PFSK-1 (cell line): ENCODE results near the gene SERPINA10. TPM values are rescaled to one million over a fixed set of nuclear protein-coding genes. Genes with fewer than 3 reads are reported as not detected.

Experiments used
- FOXP2 ChIP-seq: optimal IDR thresholded peaks from 2 replicates; pipeline ENCODE3; 2011; ENCODE audit warnings: borderline replicate concordance, control low read depth, inconsistent platforms; ENCODE audit not compliant: insufficient read depth; ENCODE audit errors: extremely low read length, extremely low read depth
- POLR2AphosphoS5 ChIP-seq: IDR thresholded peaks from 2 replicates; pipeline ENCODE4 v1.6.1; 2012; ENCODE audit warnings: low read depth, mild to moderate bottlenecking, control low read depth, low read length, moderate library complexity
- SIN3A ChIP-seq: IDR thresholded peaks from 2 replicates; pipeline ENCODE4 v1.6.1; 2012; ENCODE audit warnings: mild to moderate bottlenecking, low read length, moderate library complexity, borderline replicate concordance; ENCODE audit not compliant: insufficient read depth
- TAF1 ChIP-seq: IDR thresholded peaks from 2 replicates; pipeline ENCODE4 v1.6.1; 2012; ENCODE audit warnings: low read length, control low read depth, borderline replicate concordance; ENCODE audit not compliant: insufficient read depth
- polyA plus RNA-seq: library from polyadenylated mRNA; unstranded; fragments of >200 nt; gene quantifications from one replicate; pipeline ENCODE4 v1.2.1, GENCODE V29; 2012; ENCODE audit warnings: low read depth, missing spikeins; ENCODE audit not compliant: insufficient read length
- TF ChIP-seq, protein P1 (sequence below), 2 experiments: IDR thresholded peaks; 2 replicates each; pipeline versions ENCODE4 v1.6.1 to v1.8.0; 2011 to 2012; ENCODE audit warnings: low read depth in 2 of 2, low read length in 2 of 2, control low read depth in 1 of 2, inconsistent platforms in 1 of 2, mild to moderate bottlenecking in 1 of 2, moderate library complexity in 1 of 2; ENCODE audit not compliant: insufficient read depth in 1 of 2

Gene SERPINA10
- polyA plus RNA-seq, result not detected

DNA sequence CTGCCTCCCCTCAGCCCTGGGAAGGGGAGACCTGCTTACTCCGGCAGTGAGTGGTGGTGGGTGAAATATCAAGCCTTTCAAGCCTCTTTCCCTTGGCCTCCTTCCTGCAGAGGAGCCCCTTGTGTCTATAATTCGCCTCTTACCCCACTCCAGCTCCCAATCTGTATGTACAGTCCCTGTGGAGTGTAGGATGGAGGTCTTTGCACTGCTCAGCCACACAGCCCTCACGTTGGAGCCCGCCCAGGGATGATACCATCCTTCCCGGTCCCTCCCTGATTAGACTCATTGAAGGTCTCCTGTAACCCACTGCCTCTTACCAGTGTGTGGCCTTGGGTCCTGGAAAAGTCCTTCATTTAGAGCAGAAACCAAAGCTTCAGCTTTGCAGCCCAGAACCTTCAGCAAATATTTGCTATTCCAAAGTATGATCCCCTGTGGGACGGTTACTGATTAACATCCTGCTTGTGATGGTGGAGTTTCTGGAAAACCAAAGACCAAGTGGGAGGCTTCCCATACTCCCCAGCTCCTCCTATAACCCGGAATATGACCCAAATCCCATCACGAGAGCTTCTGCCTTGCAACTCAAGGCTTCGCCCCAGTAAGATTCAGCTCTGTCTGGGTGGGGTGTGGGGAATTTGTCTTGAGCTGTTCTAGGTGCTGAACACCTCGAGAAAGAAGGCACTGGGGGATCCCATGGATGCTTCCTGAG is at the start of gene SERPINA10:
Gene SERPINA10, minus strand, starts transcription at position 397 of the 706 bp plus-strand sequence. CDS start 2,675 bp downstream, outside the sequence.
- TF ChIP-seq SIN3A (no peak), FOXP2 (no peak), TAF1 (no peak)
- TF ChIP-seq, protein P1, sequence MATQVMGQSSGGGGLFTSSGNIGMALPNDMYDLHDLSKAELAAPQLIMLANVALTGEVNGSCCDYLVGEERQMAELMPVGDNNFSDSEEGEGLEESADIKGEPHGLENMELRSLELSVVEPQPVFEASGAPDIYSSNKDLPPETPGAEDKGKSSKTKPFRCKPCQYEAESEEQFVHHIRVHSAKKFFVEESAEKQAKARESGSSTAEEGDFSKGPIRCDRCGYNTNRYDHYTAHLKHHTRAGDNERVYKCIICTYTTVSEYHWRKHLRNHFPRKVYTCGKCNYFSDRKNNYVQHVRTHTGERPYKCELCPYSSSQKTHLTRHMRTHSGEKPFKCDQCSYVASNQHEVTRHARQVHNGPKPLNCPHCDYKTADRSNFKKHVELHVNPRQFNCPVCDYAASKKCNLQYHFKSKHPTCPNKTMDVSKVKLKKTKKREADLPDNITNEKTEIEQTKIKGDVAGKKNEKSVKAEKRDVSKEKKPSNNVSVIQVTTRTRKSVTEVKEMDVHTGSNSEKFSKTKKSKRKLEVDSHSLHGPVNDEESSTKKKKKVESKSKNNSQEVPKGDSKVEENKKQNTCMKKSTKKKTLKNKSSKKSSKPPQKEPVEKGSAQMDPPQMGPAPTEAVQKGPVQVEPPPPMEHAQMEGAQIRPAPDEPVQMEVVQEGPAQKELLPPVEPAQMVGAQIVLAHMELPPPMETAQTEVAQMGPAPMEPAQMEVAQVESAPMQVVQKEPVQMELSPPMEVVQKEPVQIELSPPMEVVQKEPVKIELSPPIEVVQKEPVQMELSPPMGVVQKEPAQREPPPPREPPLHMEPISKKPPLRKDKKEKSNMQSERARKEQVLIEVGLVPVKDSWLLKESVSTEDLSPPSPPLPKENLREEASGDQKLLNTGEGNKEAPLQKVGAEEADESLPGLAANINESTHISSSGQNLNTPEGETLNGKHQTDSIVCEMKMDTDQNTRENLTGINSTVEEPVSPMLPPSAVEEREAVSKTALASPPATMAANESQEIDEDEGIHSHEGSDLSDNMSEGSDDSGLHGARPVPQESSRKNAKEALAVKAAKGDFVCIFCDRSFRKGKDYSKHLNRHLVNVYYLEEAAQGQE (IDR thresholded peaks at IDR 0.05; ENCODE audit: insufficient read depth in 1 of 2, low read depth in 2 of 2, low read length in 2 of 2), result peak in 1 of 2 experiments; percentile 70; a peak in 2 of 4 replicates

- TF ChIP-seq POLR2AphosphoS5 (no peak), FOXP2 (no peak)
Measured at GRCh38 chr14:94342334-94342934, 49.4 kb upstream of the SERPINA10 start.

DNA sequence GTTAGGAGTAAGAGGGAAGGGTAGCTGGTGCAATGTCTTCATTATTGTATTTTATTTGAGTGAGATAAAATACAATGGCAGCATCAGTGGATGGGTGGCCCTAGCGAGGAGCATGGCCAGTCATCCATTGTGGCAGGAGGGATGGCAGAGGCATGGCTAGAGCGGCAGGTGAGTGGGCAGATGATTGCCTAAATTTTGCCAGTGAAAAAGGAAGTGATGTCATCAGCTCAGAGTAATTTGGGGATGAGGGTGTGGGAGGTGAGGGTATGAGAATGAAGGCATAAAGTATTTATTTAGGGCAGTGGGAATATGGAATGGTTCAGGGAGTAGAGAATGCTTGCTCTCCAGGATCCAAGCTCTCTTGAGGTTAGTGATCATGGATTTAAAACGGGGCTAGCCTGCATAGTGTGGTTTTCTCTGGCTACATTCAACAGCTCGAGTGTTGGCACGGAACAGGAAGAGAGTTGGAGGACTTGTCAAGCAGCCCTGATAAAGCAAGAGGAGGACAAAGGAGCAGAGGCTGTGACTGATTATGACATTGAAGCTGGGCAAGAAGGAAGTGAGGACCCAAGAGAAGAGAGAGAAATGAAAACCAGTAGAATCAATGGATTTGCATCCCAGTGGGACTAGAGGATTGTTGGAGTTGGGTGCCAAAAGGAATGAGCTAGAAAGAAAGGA is 48.7 kb upstream of the SERPINA10 start:
- no peak for TF ChIP-seq SIN3A
- TF ChIP-seq, protein P1 (IDR thresholded peaks at IDR 0.05; ENCODE audit: insufficient read depth in 1 of 2, low read depth in 2 of 2, low read length in 2 of 2), result no peak
- TF ChIP-seq POLR2AphosphoS5, result no peak
- no peak for TF ChIP-seq TAF1
- TF ChIP-seq FOXP2, result no peak

GRCh38 chr14:94340533-94340932 is 47.5 kb upstream of the SERPINA10 start:
- no peak for TF ChIP-seq POLR2AphosphoS5
- no peak for TF ChIP-seq FOXP2
- TF ChIP-seq SIN3A, result no peak

DNA sequence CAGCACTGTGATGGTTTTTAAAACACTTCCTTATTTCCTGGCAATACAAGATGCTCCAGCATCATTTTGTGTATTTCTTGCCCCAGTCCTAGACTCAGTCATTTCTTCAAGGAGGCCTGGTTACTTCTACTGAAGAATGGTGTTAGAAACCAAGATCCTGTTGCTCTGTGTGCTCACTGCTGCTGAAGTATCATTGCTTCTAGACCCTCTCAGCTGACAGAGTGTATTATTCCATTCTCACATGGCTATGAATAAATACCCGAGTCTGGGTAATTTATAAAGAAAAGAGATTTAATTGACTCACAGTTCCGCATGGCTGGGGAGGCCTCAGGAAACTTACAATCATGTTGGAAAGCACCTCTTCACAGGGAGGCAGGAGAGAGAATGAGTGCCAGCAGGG is 45.0 kb upstream of the SERPINA10 start:
- no peak for TF ChIP-seq POLR2AphosphoS5
- TF ChIP-seq, protein P1 (IDR thresholded peaks at IDR 0.05; ENCODE audit: insufficient read depth in 1 of 2, low read depth in 2 of 2, low read length in 2 of 2), result no peak
- TF ChIP-seq TAF1, result no peak
- no peak for TF ChIP-seq FOXP2
- no peak for TF ChIP-seq SIN3A

- TF ChIP-seq TAF1, result no peak
- no peak for TF ChIP-seq FOXP2
- no peak for TF ChIP-seq SIN3A
- TF ChIP-seq, protein P1 (IDR thresholded peaks at IDR 0.05; ENCODE audit: insufficient read depth in 1 of 2, low read depth in 2 of 2, low read length in 2 of 2), result no peak
Measured at GRCh38 chr14:94337274-94337673, 44.2 kb upstream of the SERPINA10 start.
